Karpas-422 (cell line): Measurements from ENCODE around the gene DERA. TPM values are rescaled to one million over a fixed set of nuclear protein-coding genes. Genes with fewer than 3 reads are reported as not detected.

ENCODE experiments used
- DNase-seq: peaks from one replicate; pipeline ENCODE4 v3.0.0-alpha.2; 2015
- H2AFZ ChIP-seq: fragments of 200-600 bp; sonication (generic); 2 replicates; pipeline ENCODE4 v1.6.1; 2014; ENCODE audit warnings: antibody characterized with exemption, low read length, mixed read lengths
- H3K27ac ChIP-seq: fragments of 200-600 bp; sonication (generic); 2 replicates; pipeline ENCODE4 v1.5.1; 2014; ENCODE audit warnings: mild to moderate bottlenecking, low read length, moderate library complexity
- H3K27me3 ChIP-seq: fragments of 200-600 bp; sonication (generic); 2 replicates; pipeline ENCODE4 v1.6.1; 2014; ENCODE audit warnings: low read length, mixed read lengths
- H3K36me3 ChIP-seq: fragments of 200-600 bp; sonication (generic); 2 replicates; pipeline ENCODE4 v1.6.1; 2014; ENCODE audit warnings: low read length, mixed read lengths; ENCODE audit not compliant: insufficient read depth
- H3K4me1 ChIP-seq: fragments of 200-600 bp; sonication (generic); 2 replicates; pipeline ENCODE4 v1.6.1; 2014; ENCODE audit warnings: mild to moderate bottlenecking, low read length, mixed read lengths
- H3K4me2 ChIP-seq: fragments of 200-600 bp; sonication (generic); 2 replicates; pipeline ENCODE4 v1.6.1; 2014; ENCODE audit warnings: low read length, low read depth, mild to moderate bottlenecking; ENCODE audit not compliant: poor library complexity, severe bottlenecking
- H3K4me3 ChIP-seq: fragments of 200-600 bp; sonication (generic); 2 replicates; pipeline ENCODE4 v1.5.1; 2014; ENCODE audit warnings: mild to moderate bottlenecking, antibody characterized with exemption, low read length, mixed read lengths
- H3K79me2 ChIP-seq: fragments of 200-600 bp; sonication (generic); 2 replicates; pipeline ENCODE4 v1.6.1; 2014; ENCODE audit warnings: mild to moderate bottlenecking, low read length, mixed read lengths
- H3K9ac ChIP-seq: fragments of 200-600 bp; sonication (generic); 2 replicates; pipeline ENCODE4 v1.6.0; 2014; ENCODE audit warnings: low read length
- H3K9me2 ChIP-seq: fragments of 200-600 bp; sonication (generic), shearing (Covaris generic); replicated peaks from 2 replicates; pipeline ENCODE4 v1.6.0; 2014; ENCODE audit warnings: mild to moderate bottlenecking, low read length, moderate library complexity; ENCODE audit not compliant: insufficient read depth
- H3K9me3 ChIP-seq: fragments of 300-700, 200-600 bp; sonication (generic); 2 replicates; pipeline ENCODE4 v1.6.1; 2014; ENCODE audit warnings: low read length, mixed read lengths
- H4K20me1 ChIP-seq: fragments of 200-600 bp; sonication (generic); 2 replicates; pipeline ENCODE4 v1.6.1; 2014; ENCODE audit warnings: mild to moderate bottlenecking, antibody characterized with exemption, low read length, low read depth; ENCODE audit not compliant: insufficient read depth
- total RNA-seq: library from RNA; depleted of rRNA; stranded (reverse); fragments of >200 nt; shearing (Covaris generic); gene quantifications from 2 replicates; pipeline ENCODE4 v1.2.3, GENCODE V29; 2014; ENCODE audit warnings: low replicate concordance; rRNA removed

Gene DERA
- total RNA-seq, 1 experiment from 2014 or later = 11.1 TPM

DNA sequence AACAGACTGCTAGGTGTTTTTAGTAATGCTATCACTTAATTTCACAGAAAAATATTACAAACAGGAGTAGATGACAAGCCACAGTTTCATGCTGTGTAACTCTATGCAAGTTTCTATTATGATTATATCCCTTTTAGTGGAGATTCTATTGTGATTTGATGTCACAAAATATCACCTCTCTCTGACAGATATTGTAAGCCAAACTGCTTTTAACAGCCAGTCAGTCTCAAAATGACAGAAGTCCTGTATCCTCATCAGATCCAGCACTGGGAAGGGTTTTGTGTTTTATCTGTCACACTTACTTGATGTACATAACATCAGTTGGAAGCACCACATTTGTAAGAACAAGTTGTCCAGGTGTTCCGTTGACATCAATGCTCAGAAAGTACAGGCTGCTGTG lies 164.8 kb downstream of the DERA start:
- Histone ChIP-seq H3K27me3 (no peaks in the 10 kb centered on the region), H3K4me3 (no peak overlapping the region), H3K4me1 (no peaks in the 10 kb centered on the region), H3K9ac (no peak overlapping the region), H3K9me3 (no peaks in the 10 kb centered on the region), H3K79me2 (no peaks in the 10 kb centered on the region), H3K9me2 (no peaks in the 10 kb centered on the region), H3K36me3 (no peaks in the 10 kb centered on the region), H3K27ac (no peak overlapping the region), H4K20me1 (no peaks in the 10 kb centered on the region), H2AFZ (no peak overlapping the region), H3K4me2 (no peak overlapping the region)
- no peak for DNase-seq

GRCh38 chr12:16076557-16076956 lies 165.4 kb downstream of the DERA start:
- Histone ChIP-seq H4K20me1 (no peaks in the 10 kb centered on the region), H3K27ac (no peak overlapping the region), H3K79me2 (no peaks in the 10 kb centered on the region), H3K4me3 (no peak overlapping the region), H3K27me3 (no peaks in the 10 kb centered on the region), H3K9me2 (no peaks in the 10 kb centered on the region), H3K36me3 (no peaks in the 10 kb centered on the region), H2AFZ (peak overlapping the region; percentile 61), H3K4me1 (no peaks in the 10 kb centered on the region), H3K9ac (no peak overlapping the region), H3K9me3 (no peaks in the 10 kb centered on the region), H3K4me2 (no peak overlapping the region)
- DNase-seq = peak; percentile 80

DNA sequence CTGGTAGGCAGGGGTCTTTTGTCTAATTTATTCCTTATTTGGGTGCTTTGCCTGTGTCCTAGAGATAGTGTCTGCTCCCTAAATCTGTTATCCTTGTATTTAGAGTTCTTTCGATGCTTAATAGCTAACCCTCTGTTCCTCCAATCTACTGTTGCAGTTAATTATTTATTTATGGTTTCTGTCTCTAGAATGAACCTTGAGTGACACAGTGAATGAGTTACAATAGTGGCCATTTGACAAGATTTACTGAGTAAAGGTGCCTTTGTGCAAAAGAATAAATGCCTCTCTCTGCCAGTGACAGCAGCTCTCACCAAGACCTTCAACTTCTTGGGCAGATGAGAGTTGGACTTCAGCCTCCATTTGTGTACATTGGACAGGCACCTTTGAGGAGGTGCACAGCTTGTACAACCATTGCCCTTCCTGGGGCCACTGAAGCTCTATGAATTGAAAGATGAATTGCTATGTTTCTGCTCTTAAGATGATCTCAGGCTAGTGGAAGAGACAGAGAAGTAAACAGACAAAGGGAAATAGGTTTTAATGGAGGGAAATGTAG lies 165.9 kb downstream of the DERA start:
- Histone ChIP-seq H3K79me2 (no peaks in the 10 kb centered on the region), H3K27me3 (no peaks in the 10 kb centered on the region), H3K4me3 (no peak overlapping the region), H3K4me2 (no peak overlapping the region), H3K4me1 (no peaks in the 10 kb centered on the region), H4K20me1 (no peaks in the 10 kb centered on the region), H3K9me3 (no peaks in the 10 kb centered on the region), H2AFZ (peak overlapping the region; percentile 61), H3K27ac (no peak overlapping the region), H3K9me2 (no peaks in the 10 kb centered on the region), H3K9ac (no peak overlapping the region), H3K36me3 (no peaks in the 10 kb centered on the region)
- no peak for DNase-seq

DNA sequence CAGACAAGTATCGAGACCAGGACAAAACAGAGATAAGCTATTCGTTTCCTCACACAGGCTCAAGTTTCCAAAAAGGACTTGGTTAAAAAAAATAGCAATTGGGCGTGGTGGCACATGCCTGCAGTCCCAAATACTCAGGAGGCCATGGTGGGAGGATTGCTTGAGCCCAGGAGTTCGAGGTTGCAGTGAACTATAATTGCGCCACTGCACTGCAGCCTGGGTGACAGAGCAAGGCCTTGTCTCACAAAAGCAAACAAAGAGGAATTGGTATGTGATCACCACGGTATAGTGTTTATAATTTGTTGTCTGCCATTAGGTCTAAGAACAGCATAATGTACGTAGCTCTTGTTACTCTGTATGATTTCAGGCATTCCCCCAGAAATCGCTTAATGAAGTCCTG lies 175.3 kb downstream of the DERA start:
- Histone ChIP-seq H3K9me3 (no peaks in the 10 kb centered on the region; the same call in 1 of the 2 replicates), H3K4me1 (no peaks in the 10 kb centered on the region), H3K4me2 (no peak overlapping the region), H3K4me3 (no peak overlapping the region), H4K20me1 (no peaks in the 10 kb centered on the region), H3K79me2 (no peaks in the 10 kb centered on the region), H3K36me3 (no peaks in the 10 kb centered on the region), H3K27ac (no peak overlapping the region), H2AFZ (no peak overlapping the region), H3K27me3 (no peaks in the 10 kb centered on the region), H3K9ac (no peak overlapping the region), H3K9me2 (no peaks in the 10 kb centered on the region)
- DNase-seq = no peak

DNA sequence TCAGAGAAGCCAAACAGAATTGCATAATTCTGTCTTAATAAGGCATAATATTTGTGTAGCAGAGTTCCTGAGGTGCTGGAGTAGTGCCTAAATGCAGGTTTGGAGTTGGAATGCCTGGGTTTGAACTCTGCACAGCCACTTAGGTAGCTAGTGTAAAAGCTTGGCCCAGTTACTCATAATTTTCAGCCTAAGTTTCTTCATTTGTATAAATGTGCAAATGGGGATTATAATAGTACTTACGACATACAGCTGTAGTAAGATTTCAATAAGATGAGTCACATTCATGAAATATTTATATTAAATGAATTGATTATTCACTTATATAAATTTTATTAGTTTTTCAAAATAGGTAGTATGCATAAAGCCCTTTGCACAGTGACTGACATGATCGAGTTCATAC lies 175.8 kb downstream of the DERA start:
- Histone ChIP-seq H3K4me2 (no peak overlapping the region), H3K4me3 (no peak overlapping the region), H3K27me3 (no peaks in the 10 kb centered on the region), H3K79me2 (no peaks in the 10 kb centered on the region), H3K36me3 (no peaks in the 10 kb centered on the region), H3K27ac (no peak overlapping the region), H3K9me3 (no peaks in the 10 kb centered on the region; the same call in 1 of the 2 replicates), H2AFZ (no peak overlapping the region), H3K9me2 (no peaks in the 10 kb centered on the region), H3K4me1 (no peaks in the 10 kb centered on the region), H3K9ac (no peak overlapping the region), H4K20me1 (no peaks in the 10 kb centered on the region)
- no peak for DNase-seq

Other genes with a start within 250 kb of the DERA start
- gene EPS8, start 121.9 kb upstream of the DERA start, total RNA-seq = 0.04 TPM in 1 of 2 replicates, not detected in the other
- 47.5 and 89.3 TPM in 2 replicates for gene STRAP, start 28.9 kb upstream of the DERA start, total RNA-seq